Measurements from ENCODE around the gene DOCK9.
"Not testable (repeated sequence)": the region's sequence is repeated elsewhere in the genome, so short reads cannot be mapped to it uniquely, and the experiment has no call there.

The DOCK9 gene

DNA sequence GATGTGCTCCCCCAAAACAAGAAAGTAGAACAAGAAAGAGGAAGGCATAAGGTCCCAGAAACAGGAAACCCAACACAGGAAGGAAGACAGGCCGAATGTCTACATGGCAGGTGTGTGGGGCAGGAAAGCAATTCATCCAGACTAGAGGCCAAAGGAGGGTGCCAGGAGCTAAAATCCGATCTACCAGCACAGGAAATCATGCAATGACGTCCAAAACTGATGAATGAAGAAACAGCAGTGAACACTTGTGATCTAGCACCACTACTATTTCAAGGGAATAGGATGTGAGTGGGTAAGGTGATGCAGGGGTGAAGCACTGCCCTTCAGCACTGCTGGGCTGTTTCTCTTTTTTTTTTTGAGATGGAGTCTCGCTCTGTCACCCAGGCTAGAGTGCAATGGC lies 59.1 kb downstream of the DOCK9 start:
- DNase-seq (ENCODE audit: low read depth): no peak

DNA sequence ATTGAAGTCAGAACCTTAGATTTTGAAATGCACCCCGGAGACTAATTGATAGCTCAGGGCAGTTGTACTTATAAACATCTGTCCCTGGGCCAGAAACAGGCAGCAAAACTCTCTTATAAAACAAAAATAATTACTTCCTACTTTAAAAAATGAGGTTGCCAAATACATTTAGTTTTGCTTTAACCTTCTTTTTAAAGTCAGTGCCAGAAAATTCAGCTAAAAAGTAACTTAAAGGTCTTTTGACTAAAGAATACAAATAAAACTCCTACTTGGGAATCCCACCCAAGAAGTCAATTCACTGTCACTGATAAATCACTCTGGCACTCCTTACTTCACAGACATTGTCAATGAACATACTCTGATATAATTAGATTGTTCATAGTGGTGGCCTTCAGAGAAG lies 60.7 kb downstream of the DOCK9 start:
- DNase-seq (ENCODE audit: low read depth): no peak

DNA sequence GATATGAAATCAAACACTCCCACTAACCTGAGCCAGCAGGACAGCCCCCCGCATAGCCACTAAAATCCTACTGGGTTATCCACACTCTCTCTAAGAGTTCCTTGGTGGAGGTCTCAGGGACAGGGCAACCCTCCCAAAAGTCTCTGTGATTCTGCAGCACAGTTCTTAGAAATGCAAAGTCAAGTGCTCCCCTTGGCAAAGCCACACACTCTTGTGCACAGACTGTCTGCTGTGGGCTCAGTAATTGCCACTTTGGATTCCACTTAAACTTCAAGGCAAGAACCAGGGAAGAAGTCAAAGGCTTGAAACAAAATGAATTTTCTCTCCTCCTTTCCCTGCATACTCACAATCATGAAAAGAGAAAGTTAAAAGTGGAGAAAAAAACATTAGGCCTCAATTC lies 61.5 kb downstream of the DOCK9 start:
- DNase-seq (ENCODE audit: low read depth): no peak

DNA sequence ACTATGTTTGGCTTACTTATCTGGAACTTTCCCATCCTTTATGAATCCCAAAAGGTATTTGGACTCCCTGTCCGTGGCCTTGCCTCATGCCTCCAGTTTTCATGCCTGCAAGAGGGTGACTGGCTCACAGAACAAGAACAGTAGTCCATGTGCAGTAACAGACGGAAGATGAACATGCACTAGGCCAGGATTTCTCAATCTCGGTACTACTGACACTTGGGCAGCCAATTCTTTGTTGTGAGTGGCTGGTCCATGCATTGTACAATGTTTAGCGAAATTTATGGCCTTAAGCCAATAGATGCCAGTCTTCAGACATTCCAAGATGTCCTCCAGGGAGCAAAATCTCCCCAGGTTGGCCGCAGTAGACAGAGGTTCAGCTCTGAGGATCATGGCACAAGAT lies 61.9 kb downstream of the DOCK9 start:
- no peak for DNase-seq (ENCODE audit: low read depth)

DNA sequence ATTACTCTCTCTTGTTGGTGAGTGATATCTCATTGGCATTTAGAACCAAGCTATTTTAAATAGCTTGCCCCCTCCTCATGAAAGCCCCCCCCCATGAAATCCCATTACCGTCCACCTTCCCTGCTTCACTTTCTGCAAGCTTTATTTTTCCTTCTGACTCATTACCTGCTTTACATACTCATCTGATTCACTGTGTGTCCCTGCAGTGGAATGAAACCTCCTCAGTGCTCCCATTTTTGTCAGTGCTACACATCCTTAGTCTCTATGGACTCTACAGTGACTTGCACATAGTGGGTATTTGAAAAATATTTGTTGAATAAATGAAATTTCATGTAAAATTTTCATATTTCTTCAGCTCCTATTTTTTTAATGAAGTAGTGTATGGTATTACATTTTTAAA lies 62.3 kb downstream of the DOCK9 start:
- no peak for DNase-seq (ENCODE audit: low read depth)

DNA sequence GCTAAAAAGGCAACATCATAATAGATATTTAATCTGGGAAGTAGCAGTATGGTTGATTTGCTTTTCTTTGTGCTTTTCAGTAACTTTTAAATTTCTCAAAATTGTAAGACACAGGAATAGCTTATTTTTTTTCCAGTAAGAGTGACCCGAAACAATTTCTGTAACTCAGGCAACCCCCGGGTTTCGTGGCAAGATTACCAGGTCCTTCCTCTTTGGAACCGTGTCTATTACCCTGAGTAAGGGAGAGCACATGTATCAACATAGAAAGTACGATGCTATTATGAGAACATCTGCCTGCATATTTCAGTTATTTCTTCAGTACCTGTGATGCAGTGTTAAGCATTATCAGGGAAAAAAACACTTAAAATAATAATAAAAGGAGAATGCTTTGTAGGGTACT lies 64.1 kb downstream of the DOCK9 start:
- DNase-seq (ENCODE audit: low read depth): no peak

DNA sequence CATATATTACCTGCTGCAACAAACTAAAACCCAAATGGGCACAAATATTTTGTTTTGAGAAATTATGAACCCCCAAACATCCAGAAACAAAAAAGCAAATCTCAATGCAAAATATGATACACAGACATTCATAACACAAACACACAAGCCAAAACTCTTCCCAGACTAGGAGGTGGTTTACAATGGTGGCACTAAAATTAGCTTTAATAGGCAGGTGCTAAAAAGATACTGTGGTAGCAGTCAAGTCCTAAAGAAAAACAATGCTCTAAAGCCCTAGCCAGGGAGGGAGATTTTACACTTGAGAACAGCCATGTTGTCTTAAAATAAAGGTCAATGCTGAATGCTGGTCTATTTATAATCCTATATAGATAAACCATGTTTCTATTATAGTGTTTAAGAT lies 65.0 kb downstream of the DOCK9 start:
- DNase-seq (ENCODE audit: low read depth): no peak

DNA sequence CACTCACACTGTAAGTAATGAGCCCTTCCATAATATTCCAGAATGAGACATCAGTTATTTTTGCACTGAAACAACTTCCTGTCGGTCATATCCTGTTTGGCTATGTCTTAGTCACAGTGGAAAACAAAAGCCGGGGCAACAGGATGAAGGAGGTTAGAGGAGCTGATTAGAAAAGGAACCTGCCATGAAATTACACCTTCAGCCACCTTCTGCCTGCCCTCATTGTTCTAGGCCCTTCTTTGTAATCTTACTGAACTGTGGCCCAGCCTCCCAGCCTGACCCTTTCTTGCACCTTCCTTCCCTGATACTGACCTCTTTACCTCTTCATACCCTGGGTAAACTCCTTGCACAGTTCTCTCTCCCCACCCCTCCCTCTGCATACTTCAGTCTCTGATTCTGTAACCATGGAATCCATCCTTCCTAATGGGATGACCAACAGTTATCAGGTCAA lies 67.3 kb downstream of the DOCK9 start:
- DNase-seq (ENCODE audit: low read depth): peak; percentile 10

DNA sequence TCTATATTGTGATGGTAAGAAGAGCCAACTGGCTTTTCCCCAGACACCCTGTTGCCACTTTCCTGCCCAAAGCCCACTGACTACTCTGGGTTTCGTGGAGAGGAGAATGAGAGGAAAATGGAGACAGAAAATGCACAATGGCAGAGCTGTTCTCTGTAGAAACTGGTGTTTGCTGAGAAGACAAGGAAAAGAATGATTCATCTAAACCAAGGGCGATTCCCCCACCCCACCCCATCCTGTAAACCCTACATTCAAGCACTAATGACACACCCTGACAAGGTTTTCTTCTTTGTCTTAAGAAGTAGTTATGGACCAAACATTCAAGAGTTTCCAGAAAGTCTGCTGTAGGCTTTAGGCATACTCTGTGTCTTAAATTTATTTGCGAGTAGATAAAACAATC lies 68.8 kb downstream of the DOCK9 start:
- DNase-seq (ENCODE audit: low read depth): no peak

DNA sequence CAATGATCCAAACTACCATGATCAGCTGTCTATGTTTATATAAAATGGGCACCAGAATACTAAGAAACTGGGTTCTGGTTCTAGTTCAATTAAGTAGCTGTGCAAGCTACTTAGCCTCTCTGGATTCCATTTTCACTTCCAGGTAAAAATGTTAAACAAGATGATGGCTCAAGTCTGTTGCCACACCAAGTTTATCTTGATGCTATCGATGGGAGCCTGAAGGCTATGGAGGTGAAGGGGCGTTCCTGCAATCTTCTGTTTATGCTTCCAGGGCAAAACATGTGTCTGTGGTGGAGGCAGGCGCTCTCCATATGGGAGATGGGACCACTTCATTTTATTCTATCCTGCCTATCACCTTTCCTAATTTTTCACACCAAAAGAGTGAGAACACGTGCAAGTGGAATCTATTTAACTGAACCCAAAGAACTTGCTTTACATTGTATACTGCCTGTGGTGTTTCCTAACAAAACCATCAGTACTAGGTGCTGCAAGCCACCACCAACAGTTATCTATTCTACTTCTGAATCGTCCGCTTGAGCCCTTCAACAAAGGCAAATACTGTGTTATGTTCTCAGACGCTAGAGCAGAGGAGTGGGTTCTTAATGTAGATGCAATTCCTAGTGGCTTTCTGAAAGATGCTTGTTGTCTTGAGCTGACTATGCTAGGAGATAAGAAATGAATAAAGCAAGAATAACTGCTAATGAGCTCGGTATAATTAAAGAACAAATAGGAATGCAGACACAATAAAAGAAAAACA lies 70.9 kb downstream of the DOCK9 start:
- DNase-seq (ENCODE audit: low read depth): no peak

DNA sequence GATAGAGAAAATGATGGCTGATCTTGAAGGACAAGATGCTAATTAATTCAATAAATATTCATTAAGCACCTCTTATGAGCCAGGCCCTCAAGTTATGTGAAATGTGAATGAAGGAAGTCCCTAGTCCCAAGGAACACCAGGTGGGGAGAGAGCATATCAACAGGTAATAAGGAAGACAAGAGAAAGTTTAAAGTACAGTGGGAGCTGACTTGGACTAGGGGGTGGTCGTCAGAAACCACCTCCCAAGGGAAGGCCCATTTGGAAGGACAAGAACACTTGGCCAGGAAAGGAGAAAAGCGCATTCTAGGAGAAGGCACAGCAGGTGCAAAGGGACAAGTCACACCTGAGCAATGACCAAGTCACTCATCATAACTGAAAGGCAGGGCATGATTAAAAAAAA lies 72.7 kb downstream of the DOCK9 start:
- DNase-seq (ENCODE audit: low read depth): no peak

DNA sequence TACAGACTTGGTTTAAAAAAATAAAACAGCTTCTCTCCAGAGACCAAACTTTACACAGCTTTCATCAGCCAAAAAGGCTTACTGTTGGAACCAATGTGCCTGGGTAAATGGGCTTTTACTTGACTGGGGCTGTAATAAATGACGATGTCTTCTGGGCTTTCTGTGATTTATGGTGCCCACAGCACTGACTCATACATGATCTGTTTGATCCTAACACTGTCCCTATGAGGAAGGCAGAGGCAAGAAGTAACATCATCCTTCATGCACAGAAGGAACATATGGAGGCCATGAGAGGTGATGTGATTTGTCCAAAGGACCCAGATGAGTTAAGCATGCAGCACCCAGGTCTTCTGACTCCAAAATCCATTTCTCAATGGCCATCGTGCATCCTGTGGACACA lies 77.4 kb downstream of the DOCK9 start:
- DNase-seq (ENCODE audit: low read depth): no peak

DNA sequence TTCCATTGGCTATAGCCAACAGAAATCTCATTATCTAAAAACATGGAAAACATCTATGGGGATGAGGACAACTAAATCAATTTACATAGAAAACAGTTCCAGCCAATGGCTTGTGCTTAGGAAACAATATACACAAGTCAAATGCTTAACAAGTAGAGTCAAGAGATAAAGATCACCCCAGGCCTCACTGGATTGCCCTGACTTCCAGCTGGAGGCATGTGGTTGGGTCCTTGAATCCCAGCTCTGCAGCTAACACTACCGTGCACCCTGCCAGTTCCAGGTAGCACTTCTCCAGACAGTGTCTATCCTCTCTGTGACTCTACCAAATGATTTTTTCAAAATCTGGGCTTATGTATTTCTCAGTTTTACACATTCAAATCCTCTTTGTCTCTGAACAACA lies 80.2 kb downstream of the DOCK9 start:
- no peak for DNase-seq (ENCODE audit: low read depth)

DNA sequence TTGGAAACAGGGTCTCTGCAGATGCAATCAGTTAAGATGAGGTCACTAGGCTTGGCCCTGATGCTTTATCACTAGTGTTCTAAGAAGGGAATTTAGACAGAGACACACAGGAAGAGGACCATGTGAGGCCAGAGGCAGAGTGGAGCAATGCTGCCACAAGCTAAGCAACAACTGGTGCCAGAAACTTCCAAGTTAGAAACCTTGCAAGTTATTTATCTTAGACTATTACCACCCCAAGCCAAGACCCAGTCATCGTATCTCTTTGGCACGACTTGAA lies 81.1 kb downstream of the DOCK9 start:
- DNase-seq (ENCODE audit: low read depth): no peak

DNA sequence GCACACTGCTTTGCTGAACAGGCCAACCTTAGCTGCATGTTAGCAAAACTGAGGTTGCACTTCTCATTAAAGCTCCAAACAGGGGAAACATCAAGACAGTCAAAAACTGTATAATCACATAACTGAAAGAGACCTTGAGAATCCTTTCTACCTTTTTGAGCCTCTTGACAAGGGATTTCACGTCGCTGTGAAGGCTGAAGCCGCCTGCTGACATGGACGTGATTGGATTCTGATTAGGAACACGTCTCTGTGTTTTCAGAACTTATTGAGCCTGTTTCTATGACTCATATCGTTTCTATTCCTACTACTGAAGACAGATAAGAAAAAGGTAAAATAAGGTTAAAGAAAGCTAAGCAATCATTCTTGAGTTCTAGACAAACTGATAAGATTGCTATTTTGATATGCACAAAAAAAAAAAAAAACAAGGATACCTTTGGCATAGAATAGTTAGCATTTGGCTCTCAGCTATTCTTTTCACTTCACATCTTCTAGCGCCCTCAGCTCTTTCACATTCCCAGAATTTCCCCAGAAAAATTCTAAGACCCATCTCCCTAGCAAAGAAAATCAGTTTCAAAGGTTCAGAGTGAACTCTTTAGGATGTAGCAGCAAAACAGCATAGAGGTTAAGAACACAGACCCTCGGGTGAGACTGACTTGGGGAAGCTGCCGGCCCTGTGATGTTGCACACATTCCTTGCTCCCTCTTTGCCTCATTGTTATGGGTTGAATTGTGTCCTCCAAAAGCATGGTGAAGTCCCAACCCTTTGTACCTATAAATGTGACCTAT lies 81.6 kb downstream of the DOCK9 start:
- no peak for DNase-seq (ENCODE audit: low read depth)

DNA sequence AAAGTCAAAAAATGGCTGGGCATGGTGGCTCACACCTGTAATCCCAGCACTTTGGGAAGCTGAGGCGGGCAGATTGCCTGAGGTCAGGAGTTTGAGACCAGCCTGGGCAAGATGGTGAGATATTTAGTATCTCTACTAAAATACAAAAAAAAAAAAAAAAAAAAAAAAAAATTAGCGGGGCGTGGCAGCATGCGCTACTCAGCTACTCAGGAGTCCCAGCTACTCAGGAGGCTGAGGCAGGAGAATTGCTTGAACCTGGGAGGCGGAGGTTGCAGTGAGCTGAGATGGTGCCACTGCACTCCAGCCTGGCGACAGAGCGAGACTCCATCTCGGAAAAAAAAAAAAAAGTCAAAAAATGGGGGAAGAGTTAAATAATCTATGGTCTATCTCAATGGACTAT lies 83.0 kb downstream of the DOCK9 start:
- not testable (repeated sequence) for DNase-seq (ENCODE audit: low read depth)

DNA sequence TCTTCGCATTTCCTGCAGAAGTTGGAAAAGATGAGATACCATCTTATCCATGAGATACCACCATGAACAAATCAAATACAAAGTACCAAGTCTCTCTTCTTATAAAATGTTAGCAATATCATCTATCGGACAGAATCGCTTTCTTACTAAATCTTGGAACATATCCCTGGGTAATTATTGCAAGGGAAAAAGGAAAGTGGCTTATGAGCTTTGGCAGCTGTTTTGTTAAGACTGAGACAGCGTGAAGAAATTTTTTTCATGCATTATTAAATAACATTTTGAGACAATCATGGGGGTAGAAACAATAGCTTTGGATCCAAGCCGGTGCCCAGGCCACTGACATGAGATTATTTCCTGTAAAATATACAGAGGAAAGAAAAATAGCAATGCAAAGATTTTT lies 84.5 kb downstream of the DOCK9 start:
- no peak for DNase-seq (ENCODE audit: low read depth)

DNA sequence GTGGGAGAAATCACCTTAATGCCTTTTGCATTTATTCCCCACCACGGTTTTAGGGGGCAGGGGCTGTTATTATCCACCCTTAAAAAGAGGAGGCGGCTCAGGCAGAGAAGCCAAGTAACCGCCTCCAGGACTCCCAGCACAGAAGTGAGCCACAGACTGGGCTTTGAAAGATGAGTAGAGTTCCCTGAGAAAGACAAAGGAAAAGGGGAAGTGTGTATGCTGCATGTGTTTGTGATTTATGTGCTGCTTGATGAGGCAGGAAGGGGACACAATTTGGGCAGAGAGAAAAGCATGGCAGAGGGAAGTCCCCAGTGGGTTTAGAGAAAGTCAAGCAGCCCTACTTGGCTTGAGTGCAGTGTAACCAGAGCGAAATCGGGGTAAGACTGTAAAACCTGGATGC lies 85.0 kb downstream of the DOCK9 start:
- DNase-seq (ENCODE audit: low read depth): no peak

DNA sequence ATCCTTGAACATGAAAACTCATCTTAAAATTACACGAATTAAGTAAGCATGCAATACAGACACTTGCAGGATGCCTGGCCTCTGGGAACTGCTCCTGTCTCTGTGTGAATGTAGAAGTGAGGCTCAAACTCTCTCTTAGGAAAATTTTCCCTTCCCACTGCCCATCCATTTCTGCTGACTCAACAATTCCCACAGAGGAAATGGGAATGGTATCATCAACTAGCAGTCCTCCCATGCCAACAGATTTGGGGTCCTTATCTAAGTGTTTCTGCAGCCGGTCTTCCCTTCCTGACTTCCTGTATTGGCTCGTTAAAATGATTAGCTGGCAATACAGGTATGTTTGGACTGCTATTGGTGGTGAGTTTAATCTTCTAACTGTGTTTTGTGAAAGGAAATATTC lies 85.8 kb downstream of the DOCK9 start:
- no peak for DNase-seq (ENCODE audit: low read depth)

DNA sequence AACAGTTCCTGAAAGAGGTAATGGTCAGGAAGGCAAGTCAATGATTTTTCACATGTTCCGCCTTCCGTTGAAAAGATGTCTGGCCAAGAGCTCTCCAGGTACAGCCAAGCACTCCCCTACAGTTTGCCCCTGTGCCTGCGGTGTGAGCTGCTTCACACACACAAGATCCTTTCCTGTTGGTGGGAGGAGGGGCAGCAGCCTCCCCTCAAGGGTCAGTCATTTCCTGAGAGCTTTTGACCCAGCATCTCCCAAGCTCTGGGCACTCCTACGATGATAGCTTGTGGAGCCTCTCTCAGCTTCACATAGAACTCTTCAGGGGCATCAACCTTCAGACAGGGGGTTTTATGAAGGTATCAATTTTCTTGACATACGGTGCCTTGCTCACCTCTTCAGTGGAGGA lies 86.9 kb downstream of the DOCK9 start:
- no peak for DNase-seq (ENCODE audit: low read depth)

DNA sequence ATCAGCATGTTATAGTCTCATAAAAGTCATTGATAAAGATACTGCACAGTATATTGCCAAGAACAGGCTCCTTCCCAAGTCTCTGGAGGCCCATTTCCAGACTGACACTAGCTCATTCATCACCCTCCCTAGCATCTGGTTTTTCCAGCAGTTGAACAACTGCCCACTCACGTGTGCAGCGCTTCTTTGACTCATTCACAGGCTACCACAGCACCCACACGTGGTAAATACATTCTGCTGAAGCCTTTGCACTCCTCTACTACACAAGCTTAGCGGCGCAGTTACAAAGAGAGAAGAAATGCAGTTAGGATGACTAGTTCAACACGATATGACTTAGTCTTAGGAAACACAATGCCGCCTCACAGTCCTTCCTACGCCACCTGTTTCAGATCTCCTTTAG lies 87.7 kb downstream of the DOCK9 start:
- no peak for DNase-seq (ENCODE audit: low read depth)

DNA sequence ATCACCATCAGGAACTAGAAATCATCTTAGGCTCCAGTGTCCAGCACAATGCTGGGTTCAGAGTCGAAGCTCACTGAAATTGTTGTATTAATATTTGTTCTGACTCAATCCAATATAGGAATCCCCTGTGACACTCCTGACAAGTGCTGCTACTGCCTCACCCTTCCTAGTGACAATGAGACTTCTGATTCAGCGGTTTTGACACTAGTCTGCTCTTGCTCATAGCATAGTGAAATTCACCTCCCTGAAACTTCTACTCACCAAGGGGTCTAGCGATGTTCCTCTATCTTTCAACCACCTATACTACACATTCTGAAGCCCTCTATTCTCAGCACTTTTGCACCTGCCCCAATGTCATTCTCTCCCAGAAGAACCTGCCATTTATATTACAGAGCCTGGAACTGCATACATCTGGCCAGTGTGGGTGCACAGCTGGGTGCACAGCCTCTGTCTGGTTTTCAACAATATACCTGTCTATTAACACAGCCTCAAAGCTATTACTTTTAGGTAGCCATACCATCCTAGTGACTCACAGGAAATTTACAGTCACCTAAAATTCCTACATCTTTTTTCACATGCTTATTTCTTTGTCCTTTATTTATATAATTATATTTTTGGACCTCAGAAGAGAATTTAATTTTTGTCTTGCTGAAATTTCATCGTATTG lies 88.3 kb downstream of the DOCK9 start:
- DNase-seq (ENCODE audit: low read depth): no peak

DNA sequence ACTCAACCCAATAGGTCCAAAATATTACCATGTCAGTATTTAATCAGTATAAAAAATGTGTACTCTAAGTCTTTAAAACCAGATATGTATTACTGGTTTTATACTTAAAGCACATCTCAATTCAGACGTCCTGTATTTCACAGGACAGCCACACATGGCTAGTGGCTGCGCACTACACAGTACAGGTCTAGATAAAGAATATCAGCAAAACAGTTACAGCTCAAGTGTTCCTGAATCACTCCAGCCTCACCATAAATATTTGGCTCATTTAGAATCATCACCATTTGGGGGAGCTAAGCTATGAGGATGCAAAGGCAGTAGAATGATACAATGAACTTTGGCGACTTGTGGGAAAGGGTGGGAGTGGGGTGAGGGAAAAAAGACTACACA lies 89.0 kb downstream of the DOCK9 start:
- no peak for DNase-seq (ENCODE audit: low read depth)
